GM21529 (cell line): ENCODE results near the gene IFIT5.
"Not testable (repeated sequence)": the region's sequence is repeated elsewhere in the genome, so short reads cannot be mapped to it uniquely, and the experiment has no call there.

Experiments
- ATAC-seq: cut with Tn5 transposase; IDR thresholded peaks from one replicate; pipeline ENCODE4 v1.9.1; 2021; ENCODE audit not compliant: unreplicated experiment

IFIT5 gene

GRCh38 chr10:89427629-89428028, 13.3 kb downstream of the IFIT5 start:
- no peak for ATAC-seq

DNA sequence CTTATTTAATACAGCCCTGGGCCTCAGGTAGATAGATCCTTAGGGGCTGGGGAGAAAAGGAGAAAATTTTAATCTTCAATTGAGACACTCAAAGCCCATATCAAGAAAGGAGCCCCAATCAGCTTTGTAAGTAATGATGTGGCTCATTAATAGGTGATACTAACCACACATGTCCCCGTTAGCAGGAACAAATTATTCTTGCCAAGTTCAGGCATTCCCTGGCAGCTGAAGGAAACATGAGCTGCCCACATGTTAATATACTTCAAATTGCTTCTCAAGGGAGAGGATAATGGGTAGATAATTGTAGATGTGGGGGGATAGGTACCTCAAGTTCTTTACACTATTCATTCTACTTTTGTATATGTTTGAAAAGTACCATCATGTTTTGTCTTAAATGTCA, 14.5 kb downstream of the IFIT5 start:
- ATAC-seq: no peak

GRCh38 chr10:89431977-89432376, 17.6 kb downstream of the IFIT5 start:
- no peak for ATAC-seq

DNA sequence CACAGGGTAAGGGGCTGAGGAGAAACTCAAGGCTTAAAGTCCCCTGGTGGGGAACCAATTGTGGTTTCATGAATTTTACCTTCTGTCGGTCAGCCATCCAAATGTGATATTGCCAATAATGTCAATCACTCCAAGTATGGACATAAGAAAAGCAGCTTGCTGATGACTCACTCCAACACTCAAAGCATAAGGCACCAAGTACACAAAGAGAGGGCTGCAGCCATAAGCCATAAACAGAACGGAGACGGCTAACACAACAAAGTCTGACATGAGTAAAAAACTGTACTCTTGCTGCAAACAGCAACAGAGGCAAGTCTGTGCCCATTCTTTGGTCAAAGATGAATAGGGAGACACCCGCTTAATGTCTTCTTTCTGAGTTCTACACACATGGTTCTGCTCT, 24.2 kb downstream of the IFIT5 start:
- ATAC-seq: no peak

DNA sequence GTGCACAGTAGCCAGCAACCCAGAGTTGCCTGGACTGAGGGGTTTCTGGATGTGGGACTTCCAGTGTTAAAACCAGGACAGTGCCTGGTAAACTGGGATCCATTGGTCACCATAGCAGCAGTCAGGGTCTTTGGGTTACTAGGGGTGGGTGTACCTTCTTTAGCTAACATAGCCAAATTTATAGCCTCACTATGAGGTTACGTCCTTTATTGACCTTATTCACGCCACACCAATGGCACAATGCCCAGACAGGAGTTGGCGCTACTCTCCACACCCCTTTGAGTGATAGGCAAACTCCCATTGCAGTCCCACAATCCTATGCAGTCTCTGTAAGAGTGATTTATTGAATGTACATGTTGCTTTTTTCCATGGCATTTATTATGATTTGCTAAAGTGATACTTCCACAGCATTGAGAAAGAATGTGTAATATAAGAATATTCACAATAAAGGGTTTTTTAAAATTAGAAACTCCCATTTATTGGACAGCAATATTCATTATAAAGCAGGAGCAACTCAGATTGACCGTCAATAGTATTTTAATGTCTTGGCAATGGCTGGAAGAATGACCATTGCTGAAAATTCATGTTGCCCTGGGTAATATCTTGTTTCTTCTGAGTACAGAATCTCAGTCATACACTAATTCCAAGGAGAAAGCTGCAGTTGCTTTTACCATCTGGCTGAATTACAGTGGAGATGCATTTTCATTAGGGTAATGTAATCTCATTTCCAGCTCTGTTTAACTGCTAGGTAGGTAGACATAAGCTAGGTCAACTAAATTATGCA, 26.1 kb downstream of the IFIT5 start:
- ATAC-seq: no peak

GRCh38 chr10:89442289-89442688, 27.9 kb downstream of the IFIT5 start:
- ATAC-seq: no peak

DNA sequence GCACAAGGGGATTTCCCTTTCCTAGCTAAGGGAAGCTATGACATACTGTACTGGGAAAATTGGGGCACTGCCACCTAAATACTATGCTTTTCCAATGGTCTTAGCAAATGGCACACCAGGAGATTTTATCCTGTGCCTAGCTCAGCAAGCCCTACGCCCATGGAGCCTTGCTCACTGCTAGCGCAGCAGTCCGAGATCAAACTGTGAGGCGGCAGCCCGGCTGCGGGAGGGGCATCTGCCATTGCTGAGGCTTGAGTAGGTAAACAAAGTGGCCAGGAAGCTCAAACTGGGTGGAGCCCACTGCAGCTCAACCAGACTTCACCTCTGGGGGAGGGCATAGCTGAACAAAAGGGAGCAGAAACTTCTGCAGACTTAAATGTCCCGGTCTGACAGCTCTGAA, 30.5 kb downstream of the IFIT5 start:
- ATAC-seq: not testable (repeated sequence)

- ATAC-seq: no peak
Measured at GRCh38 chr10:89450901-89451300, 36.5 kb downstream of the IFIT5 start.

- ATAC-seq: no peak
Measured at GRCh38 chr10:89452193-89452592, 37.8 kb downstream of the IFIT5 start.

DNA sequence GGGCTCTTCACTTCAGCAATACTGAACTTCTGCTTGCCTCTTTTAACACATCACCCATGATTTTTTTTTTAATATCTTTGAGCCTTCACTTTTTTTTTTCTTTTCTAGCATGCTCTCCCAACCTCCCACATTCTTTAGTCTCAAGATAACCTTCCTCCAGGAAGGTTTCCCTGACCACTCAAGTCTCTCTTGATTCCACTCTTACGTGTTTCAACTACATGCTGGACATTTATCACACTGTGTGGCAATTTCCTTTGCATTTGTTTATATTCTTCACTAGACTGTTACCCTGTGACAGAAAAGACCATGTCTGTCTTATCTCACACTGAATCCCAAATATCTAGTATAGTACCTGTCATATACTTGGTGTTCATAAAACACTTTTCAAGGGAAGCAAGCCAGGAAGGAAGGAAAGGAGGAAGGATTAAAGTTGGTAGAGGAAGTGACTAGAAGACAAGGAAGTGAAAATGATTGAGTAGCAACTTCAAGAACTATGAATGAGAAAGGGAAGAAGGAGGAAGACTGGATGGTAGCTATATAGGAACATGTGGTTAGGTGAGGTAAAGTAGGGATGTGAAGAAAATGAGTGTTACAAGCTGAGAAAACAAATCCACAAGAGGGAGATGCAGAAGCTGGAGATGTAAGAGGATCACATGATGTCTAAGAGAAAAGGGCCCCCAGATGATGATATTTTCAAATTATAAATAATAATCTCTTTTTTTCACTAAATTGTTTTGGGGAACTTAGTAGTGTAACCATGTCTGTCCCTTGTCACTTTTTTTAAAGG, 40.4 kb downstream of the IFIT5 start:
- ATAC-seq: no peak

- no peak for ATAC-seq
Measured at GRCh38 chr10:89458291-89458690, 43.9 kb downstream of the IFIT5 start.

GRCh38 chr10:89458784-89459183, 44.4 kb downstream of the IFIT5 start:
- no peak for ATAC-seq

- no peak for ATAC-seq
Measured at GRCh38 chr10:89463846-89464537, 49.6 kb downstream of the IFIT5 start.

- ATAC-seq: no peak
Measured at GRCh38 chr10:89465196-89465595, 50.8 kb downstream of the IFIT5 start.

DNA sequence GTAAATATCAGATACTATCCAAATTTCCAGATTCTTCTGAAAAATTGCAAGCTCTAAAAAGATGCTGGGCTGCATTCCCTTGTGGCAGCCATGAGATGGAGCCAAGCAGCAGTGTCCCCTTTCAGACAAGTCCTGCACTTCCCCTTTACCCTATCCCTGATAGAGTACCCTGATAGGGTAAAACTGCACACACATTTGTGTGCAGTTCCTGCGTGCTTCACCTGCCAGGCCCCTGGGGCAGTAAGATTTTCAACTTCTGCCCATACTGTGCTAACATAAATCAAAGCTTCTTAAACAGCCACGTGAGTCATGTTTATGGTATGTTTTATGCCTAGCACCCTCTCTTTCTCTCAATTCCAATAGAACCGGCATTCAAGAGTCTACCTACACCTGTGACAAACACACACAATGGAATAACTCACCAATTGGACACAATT, 52.2 kb downstream of the IFIT5 start:
- no peak for ATAC-seq

- ATAC-seq: no peak
Measured at GRCh38 chr10:89468191-89468965, 54.0 kb downstream of the IFIT5 start.

- no peak for ATAC-seq
Measured at GRCh38 chr10:89469517-89469916, 55.1 kb downstream of the IFIT5 start.
